ENCODE measurements around the gene KLHL36. TPM values are rescaled to one million over a fixed set of nuclear protein-coding genes. Genes with fewer than 3 reads are reported as not detected.

KLHL36 gene
- 10 to 100 TPM; 36.2 to 44.1 TPM for total RNA-seq

- H3K36me3 ChIP-seq = peaks cover 20% of the 10 kb centered on the region
- peak within 1 kb of the TSS; percentile 64 to 74 for H3K4me3 ChIP-seq
- H3K4me1 ChIP-seq = peaks cover 0 to 31% of the 10 kb centered on the region in 2 donors
- no peak for DNase-seq (ENCODE audit: low spot score)
- peak within 1 kb of the TSS; percentile 85 to 87 for H3K27ac ChIP-seq
- H3K9me3 ChIP-seq = no peaks in the 10 kb centered on the region
- no peak for TF ChIP-seq CTCF (IDR thresholded peaks at IDR 0.05)
- H3K27me3 ChIP-seq = no peaks in the 10 kb centered on the region
Observed at GRCh38 chr16:84647828-84648594, at the start of gene KLHL36. Gene KLHL36 (plus strand): TSS chr16:84648511. CDS start chr16:84650868, 2,357 bp downstream.

GRCh38 chr16:84599521-84600202 lies 48.6 kb upstream of the KLHL36 start:
- Histone ChIP-seq H3K27ac (peak overlapping the region; percentile 61 to 73), H3K9me3 (no peaks in the 10 kb centered on the region), H3K27me3 (no peaks in the 10 kb centered on the region), H3K36me3 (no peaks in the 10 kb centered on the region), H3K4me1 (peaks cover 0 to 36% of the 10 kb centered on the region in 2 donors), H3K4me3 (peak overlapping the region in 1 of 2 donors; percentile 22)
- DNase-seq (ENCODE audit: low spot score) = peak; percentile 72
- no peak for TF ChIP-seq CTCF (IDR thresholded peaks at IDR 0.05)

- no peaks in the 10 kb centered on the region for H3K36me3 ChIP-seq
- no peak overlapping the region for H3K4me3 ChIP-seq
- no peak for TF ChIP-seq CTCF (IDR thresholded peaks at IDR 0.05)
- H3K27ac ChIP-seq = peak overlapping the region; percentile 61 to 73
- peaks cover 0 to 36% of the 10 kb centered on the region in 2 donors for H3K4me1 ChIP-seq
- no peaks in the 10 kb centered on the region for H3K27me3 ChIP-seq
- H3K9me3 ChIP-seq = no peaks in the 10 kb centered on the region
- no peak for DNase-seq (ENCODE audit: low spot score)
Observed at GRCh38 chr16:84600343-84601229, 47.7 kb upstream of the KLHL36 start.

GRCh38 chr16:84603140-84603816 lies 45.0 kb upstream of the KLHL36 start:
- H3K36me3 ChIP-seq = no peaks in the 10 kb centered on the region
- no peak for TF ChIP-seq CTCF (IDR thresholded peaks at IDR 0.05)
- no peaks in the 10 kb centered on the region for H3K9me3 ChIP-seq
- H3K27me3 ChIP-seq = no peaks in the 10 kb centered on the region
- peaks cover 0 to 36% of the 10 kb centered on the region in 2 donors for H3K4me1 ChIP-seq
- H3K4me3 ChIP-seq = no peak overlapping the region
- peak; percentile 97 for DNase-seq (ENCODE audit: low spot score)
- H3K27ac ChIP-seq = peak overlapping the region; percentile 62 to 63

- Histone ChIP-seq H3K4me3 (no peak overlapping the region), H3K9me3 (no peaks in the 10 kb centered on the region), H3K27me3 (no peaks in the 10 kb centered on the region), H3K36me3 (no peaks in the 10 kb centered on the region), H3K27ac (peak overlapping the region in 1 of 2 donors; percentile 63), H3K4me1 (peaks cover 0 to 34% of the 10 kb centered on the region in 2 donors)
- no peak for TF ChIP-seq CTCF (IDR thresholded peaks at IDR 0.05)
- no peak for DNase-seq (ENCODE audit: low spot score)
Observed at GRCh38 chr16:84603940-84604339, 44.4 kb upstream of the KLHL36 start.

Measured in right atrium auricular region (tissue), 2 donors.